ENCODE data around the gene SSBP3.
A peak's percentile ranks its signal among the peaks of the same experiment; 100 is the strongest.

SSBP3 gene

DNA sequence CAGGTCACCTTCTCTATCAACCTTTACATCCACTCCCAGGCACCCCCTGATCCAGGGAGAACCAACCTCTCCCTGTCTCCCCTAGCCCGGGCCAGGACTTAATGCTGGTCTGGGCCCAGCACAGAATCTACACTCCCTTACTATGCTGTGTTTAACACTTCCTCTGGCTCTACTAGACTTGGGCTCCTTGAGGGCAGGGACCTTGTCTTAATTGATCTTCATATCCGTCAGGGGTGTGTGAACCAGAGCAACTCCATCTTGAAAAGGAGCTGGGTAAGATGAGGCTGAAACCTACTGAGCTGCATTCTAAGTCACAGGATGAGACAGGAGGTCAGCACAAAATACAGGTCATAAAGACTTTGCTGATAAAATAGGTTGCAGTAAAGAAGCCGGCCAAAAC lies 98.9 kb downstream of the SSBP3 start:
- H3K9ac ChIP-seq: no peak overlapping the region
- peaks cover 98% of the 10 kb centered on the region for H4K20me1 ChIP-seq
- no peak overlapping the region for H3K4me3 ChIP-seq
- H3K4me1 ChIP-seq: peaks cover 14% of the 10 kb centered on the region
- no peak overlapping the region for H3K27ac ChIP-seq
- no peak overlapping the region for H3K4me2 ChIP-seq
- H3K36me3 ChIP-seq: peaks cover 20% of the 10 kb centered on the region
- no peaks in the 10 kb centered on the region for H3K9me3 ChIP-seq
- TF ChIP-seq Cebpa-rat (IDR thresholded peaks at IDR 0.05): no peak
- no peaks in the 10 kb centered on the region for H3K27me3 ChIP-seq

DNA sequence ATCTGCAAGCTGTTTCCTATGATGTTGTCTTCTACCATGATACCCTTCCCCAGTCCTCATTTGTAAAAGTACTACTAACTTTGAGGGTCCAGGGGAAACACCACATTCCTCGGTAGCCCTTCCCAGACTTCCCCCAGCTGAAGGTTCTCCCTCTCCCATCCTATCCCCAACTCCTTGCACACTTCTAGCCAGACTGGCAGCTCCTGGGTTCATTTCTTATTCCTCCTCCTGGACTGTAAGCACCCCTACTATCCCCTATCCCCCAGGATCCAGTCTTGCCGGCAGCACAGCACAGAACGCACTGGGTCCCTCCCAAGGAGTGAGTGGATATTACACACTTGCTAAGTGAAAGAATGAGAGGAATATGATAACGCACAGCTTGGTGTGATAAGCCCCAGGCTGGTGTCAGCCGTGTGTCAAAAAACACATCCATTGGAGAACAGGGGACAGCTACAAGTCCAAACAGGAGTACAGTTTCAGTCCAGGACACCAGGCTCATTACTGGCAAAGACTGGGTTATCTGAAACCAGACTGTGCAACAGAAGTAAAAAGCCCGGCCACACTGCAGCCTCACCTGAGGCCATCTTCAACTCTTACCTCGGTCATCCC lies 100.2 kb downstream of the SSBP3 start:
- Histone ChIP-seq H3K9me3 (no peaks in the 10 kb centered on the region), H3K9ac (no peak overlapping the region), H3K4me3 (no peak overlapping the region), H3K27ac (no peak overlapping the region), H4K20me1 (peaks cover 98% of the 10 kb centered on the region), H3K4me2 (no peak overlapping the region), H3K36me3 (peaks cover 20% of the 10 kb centered on the region), H3K4me1 (peaks cover 11% of the 10 kb centered on the region), H3K27me3 (no peaks in the 10 kb centered on the region)
- no peak for TF ChIP-seq Cebpa-rat (IDR thresholded peaks at IDR 0.05)

GRCh38 chr1:54304518-54304917 lies 101.7 kb downstream of the SSBP3 start:
- H3K4me2 ChIP-seq: no peak overlapping the region
- no peak for TF ChIP-seq Cebpa-rat (IDR thresholded peaks at IDR 0.05)
- H3K4me3 ChIP-seq: no peak overlapping the region
- H3K27me3 ChIP-seq: no peaks in the 10 kb centered on the region
- peaks cover 22% of the 10 kb centered on the region for H3K4me1 ChIP-seq
- H3K27ac ChIP-seq: no peak overlapping the region
- peaks cover 100% of the 10 kb centered on the region for H4K20me1 ChIP-seq
- H3K9me3 ChIP-seq: no peaks in the 10 kb centered on the region
- no peak overlapping the region for H3K9ac ChIP-seq
- H3K36me3 ChIP-seq: peaks cover 16% of the 10 kb centered on the region

DNA sequence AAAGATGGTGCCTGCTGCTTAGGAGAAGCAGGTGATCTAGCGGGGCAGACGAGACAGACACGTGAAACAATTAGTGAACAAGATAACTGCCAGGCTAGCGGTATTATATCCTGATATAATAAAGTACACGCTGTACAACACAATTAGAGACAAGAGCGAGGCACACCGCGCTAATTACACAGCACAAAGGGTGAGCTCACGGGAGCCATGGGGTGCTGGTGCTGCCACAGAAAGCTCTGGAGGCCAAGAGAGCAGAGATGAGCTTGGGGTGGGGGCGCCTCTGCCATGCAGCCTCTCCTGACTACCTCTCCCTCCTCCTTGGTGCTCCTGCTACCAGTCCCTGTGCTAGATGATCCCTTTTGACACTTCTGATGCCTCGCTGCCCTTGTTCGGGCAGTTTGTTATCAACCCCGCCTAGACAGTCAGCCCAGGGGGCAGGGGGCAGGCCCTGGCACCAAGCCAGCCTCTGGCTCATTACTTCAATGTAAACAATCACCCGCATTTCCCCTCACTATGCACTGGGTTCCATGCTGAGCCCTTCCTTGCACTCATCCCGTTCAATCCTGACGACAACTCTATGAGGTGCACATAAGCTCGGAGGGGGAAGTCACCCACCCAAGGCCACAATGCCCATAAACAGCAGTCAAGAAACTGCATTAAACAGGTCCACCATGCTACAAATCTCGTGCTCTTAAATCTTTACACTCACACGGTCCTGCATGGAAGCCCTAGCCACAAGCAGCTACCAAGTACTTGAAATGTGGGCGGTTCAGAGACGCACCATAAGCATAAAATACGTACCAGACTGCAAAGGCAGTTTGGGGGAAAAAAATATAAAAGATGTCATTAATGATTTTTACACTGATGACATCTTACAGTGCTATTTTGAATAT lies 103.0 kb downstream of the SSBP3 start:
- H3K9ac ChIP-seq: no peak overlapping the region
- no peaks in the 10 kb centered on the region for H3K27me3 ChIP-seq
- H3K4me2 ChIP-seq: no peak overlapping the region
- peaks cover 16% of the 10 kb centered on the region for H3K36me3 ChIP-seq
- peaks cover 35% of the 10 kb centered on the region for H3K4me1 ChIP-seq
- H3K9me3 ChIP-seq: no peaks in the 10 kb centered on the region
- H4K20me1 ChIP-seq: peaks cover 100% of the 10 kb centered on the region
- TF ChIP-seq Cebpa-rat (IDR thresholded peaks at IDR 0.05): no peak
- no peak overlapping the region for H3K4me3 ChIP-seq
- H3K27ac ChIP-seq: no peak overlapping the region

- no peak overlapping the region for H3K4me2 ChIP-seq
- no peak overlapping the region for H3K27ac ChIP-seq
These were observed 103.6 kb downstream of the SSBP3 start for GRCh38 chr1:54302549-54302948.

DNA sequence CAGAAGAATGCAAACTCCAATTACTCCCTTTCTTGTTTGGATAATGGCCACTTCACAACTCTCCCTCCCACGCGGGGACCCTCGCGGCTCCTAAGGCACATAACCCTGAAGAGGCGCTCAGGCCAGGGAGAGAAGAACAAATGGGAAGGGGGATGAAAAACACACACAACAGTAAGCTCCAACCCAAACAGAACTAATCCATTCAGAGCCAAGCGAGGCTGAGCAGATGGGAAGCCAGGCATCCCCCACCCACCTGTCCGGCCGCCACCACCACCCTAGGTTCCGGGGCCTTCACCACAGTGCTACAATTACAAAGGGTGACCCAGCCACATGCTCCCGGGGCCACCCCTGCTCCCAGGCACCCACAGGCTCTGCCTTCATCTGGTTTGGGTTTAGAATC lies 104.7 kb downstream of the SSBP3 start:
- H3K4me1 ChIP-seq: peaks cover 48% of the 10 kb centered on the region
- peaks cover 6% of the 10 kb centered on the region for H3K36me3 ChIP-seq
- no peaks in the 10 kb centered on the region for H3K9me3 ChIP-seq
- no peak overlapping the region for H3K4me3 ChIP-seq
- no peak overlapping the region for H3K9ac ChIP-seq
- peak overlapping the region; percentile 62; the same call in 1 of the 2 replicates for H3K4me2 ChIP-seq
- H3K27ac ChIP-seq: no peak overlapping the region
- peaks cover 100% of the 10 kb centered on the region for H4K20me1 ChIP-seq
- H3K27me3 ChIP-seq: no peaks in the 10 kb centered on the region
- TF ChIP-seq Cebpa-rat (IDR thresholded peaks at IDR 0.05): no peak

More at GRCh38 chr1:54302549-54302948, 103.6 kb downstream of the SSBP3 start:
- no peak for TF ChIP-seq Cebpa-rat (IDR thresholded peaks at IDR 0.05)
- H3K9ac ChIP-seq: no peak overlapping the region
- no peaks in the 10 kb centered on the region for H3K9me3 ChIP-seq
- H3K4me3 ChIP-seq: no peak overlapping the region
- H4K20me1 ChIP-seq: peaks cover 100% of the 10 kb centered on the region
- H3K4me1 ChIP-seq: peaks cover 41% of the 10 kb centered on the region
- H3K27me3 ChIP-seq: no peaks in the 10 kb centered on the region
- H3K36me3 ChIP-seq: peaks cover 15% of the 10 kb centered on the region

GRCh38 chr1:54300401-54300800 lies 105.8 kb downstream of the SSBP3 start:
- 0 out of 2 replicates have a peak overlapping the region, but pooled peaks have one; percentile 20 for H3K27ac ChIP-seq
- no peak overlapping the region for H3K9ac ChIP-seq
- no peak for TF ChIP-seq Cebpa-rat (IDR thresholded peaks at IDR 0.05)
- H3K27me3 ChIP-seq: no peaks in the 10 kb centered on the region
- H3K4me3 ChIP-seq: no peak overlapping the region
- no peaks in the 10 kb centered on the region for H3K9me3 ChIP-seq
- H4K20me1 ChIP-seq: peaks cover 100% of the 10 kb centered on the region
- H3K4me2 ChIP-seq: peak overlapping the region; percentile 62
- peaks cover 50% of the 10 kb centered on the region for H3K4me1 ChIP-seq
- H3K36me3 ChIP-seq: peaks cover 11% of the 10 kb centered on the region

DNA sequence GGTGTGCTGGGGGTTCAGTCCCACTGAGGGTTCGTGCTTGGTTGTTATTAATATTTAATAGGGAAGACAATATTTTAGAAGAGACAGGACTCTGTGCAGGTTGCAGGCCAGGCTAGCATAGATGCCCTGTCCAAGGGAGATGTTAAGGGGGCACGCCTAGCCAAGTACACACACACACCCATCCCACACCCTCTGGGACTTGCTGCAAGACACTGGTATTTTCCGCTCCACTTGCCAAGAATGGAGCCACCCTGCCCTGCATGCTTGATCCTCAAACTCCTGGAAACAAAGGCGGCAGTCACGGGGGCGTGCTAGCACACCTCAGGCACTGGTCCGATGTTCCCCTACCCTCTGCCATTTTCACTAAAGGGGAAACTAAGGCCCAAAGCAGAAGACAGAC lies 107.2 kb downstream of the SSBP3 start:
- peaks cover 100% of the 10 kb centered on the region for H4K20me1 ChIP-seq
- peaks cover 15% of the 10 kb centered on the region for H3K36me3 ChIP-seq
- H3K4me1 ChIP-seq: peaks cover 50% of the 10 kb centered on the region
- peak overlapping the region; percentile 62 for H3K4me2 ChIP-seq
- H3K27me3 ChIP-seq: no peaks in the 10 kb centered on the region
- no peak for TF ChIP-seq Cebpa-rat (IDR thresholded peaks at IDR 0.05)
- H3K9ac ChIP-seq: no peak overlapping the region
- no peak overlapping the region for H3K4me3 ChIP-seq
- no peaks in the 10 kb centered on the region for H3K9me3 ChIP-seq
- peak overlapping the region; percentile 20; the same call in 1 of the 2 replicates for H3K27ac ChIP-seq

GRCh38 chr1:54298284-54299033 lies 107.7 kb downstream of the SSBP3 start:
- no peak overlapping the region for H3K4me3 ChIP-seq
- no peaks in the 10 kb centered on the region for H3K9me3 ChIP-seq
- peaks cover 100% of the 10 kb centered on the region for H4K20me1 ChIP-seq
- H3K4me1 ChIP-seq: peaks cover 50% of the 10 kb centered on the region
- TF ChIP-seq Cebpa-rat (IDR thresholded peaks at IDR 0.05): no peak
- peak overlapping the region; percentile 56 for H3K9ac ChIP-seq
- H3K36me3 ChIP-seq: peaks cover 15% of the 10 kb centered on the region
- H3K4me2 ChIP-seq: peak overlapping the region; percentile 62
- H3K27ac ChIP-seq: peak overlapping the region; percentile 51
- H3K27me3 ChIP-seq: no peaks in the 10 kb centered on the region
